G401.6 (cell line): ENCODE data around the gene GLDN.

Experiments
- FAIRE-seq: peaks from 2 replicates; lab custom pipeline; 2012; peaks lifted over from hg19 to GRCh38; lab: Jason Lieb, UNC

The GLDN gene

GRCh38 chr15:51341366-51342226 lies at the start of gene GLDN:
Gene GLDN, plus strand, starts transcription at chr15:51341655. Its CDS starts 30 bp downstream, at chr15:51341685.
- no peak for FAIRE-seq

DNA sequence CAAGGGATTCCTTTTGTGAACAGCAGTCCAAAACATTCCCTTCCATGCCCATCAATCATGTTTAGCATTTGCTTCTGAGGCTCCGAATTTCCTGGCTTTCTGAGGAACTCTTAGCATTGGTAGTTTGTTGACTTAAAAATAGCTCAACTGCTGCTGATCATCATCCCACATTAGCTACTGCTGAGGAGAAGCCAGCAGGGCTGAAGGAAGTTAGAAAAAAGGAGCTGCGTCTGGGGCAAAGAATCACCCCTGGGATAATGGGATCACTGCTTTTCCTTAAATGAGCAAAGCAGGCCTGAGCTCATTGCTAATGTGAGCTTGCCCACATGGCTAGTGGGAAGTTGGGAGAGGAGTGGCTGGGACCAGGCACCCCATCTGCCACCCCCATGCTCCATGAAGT lies 42.8 kb upstream of the GLDN start:
- FAIRE-seq, result no peak

DNA sequence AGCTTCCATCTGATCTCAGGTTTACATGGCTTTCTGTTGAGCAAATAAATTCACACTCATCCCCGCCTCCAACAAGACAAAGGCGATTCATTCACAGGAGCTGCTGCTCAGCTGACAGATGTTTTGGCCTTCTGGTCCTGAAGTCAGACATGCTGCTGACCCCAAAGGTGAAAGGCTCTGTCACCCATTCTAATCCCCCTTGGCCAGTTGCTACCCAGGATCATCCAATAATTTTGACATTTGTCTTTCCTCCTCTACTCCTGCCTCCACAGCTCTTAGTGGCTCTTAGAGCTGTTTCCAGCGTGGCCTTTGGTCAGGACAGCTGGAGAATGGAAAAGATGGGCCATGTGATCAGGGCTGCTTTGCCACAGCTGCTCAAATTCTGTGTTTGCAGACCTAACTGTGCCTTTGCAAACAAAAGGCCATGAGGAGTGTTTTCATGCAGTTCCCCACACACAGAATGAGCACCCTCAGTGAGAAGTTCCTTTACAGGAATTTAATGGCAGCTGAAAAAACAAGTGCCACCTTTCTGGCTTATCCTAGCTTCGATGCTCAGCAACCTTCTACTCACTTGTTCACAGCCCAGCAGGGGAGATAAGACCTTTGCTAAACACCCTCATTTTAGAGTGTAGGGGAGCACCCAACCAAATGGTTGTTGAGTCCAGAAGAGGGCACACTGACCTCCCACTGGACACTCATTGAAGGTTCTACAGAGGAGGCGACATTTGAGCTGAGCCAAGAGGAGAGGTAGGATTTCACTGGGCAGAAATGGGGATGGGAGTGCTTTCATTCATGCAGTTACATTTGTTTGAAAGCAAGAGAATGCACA lies 42.1 kb upstream of the GLDN start:
- FAIRE-seq, result no peak

DNA sequence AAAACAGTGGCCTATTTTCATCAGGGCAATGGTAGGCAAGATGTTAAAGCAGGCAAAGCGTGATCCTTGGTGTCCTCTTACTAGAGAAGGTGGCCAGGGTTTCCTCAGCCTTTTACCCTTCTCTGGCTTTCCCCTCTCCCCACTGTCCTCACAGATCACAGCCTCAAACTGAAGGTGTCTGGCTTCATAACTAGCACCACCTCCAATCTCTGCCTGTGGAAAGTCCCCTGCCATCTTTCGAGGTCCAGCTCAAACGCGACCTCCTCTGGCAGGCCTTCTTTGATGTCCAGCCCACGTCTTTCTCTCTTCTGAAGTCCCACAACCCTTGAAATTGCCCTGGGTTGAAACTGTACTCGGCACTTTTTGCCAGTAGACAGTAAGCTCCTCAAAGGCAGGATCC lies 39.0 kb upstream of the GLDN start:
- no peak for FAIRE-seq

GRCh38 chr15:51303462-51303980 lies 37.9 kb upstream of the GLDN start:
- no peak for FAIRE-seq

- no peak for FAIRE-seq
Observed at GRCh38 chr15:51307325-51307724, 34.1 kb upstream of the GLDN start.

GRCh38 chr15:51307811-51308210 lies 33.6 kb upstream of the GLDN start:
- FAIRE-seq, result no peak

- no peak for FAIRE-seq
Observed at GRCh38 chr15:51310064-51310463, 31.4 kb upstream of the GLDN start.

GRCh38 chr15:51311510-51311909 lies 29.9 kb upstream of the GLDN start:
- FAIRE-seq, result no peak

GRCh38 chr15:51312166-51313073 lies 29.0 kb upstream of the GLDN start:
- FAIRE-seq, result no peak

GRCh38 chr15:51313074-51313393 lies 28.4 kb upstream of the GLDN start:
- no peak for FAIRE-seq

GRCh38 chr15:51313644-51314280 lies 27.7 kb upstream of the GLDN start:
- FAIRE-seq, result no peak

- no peak for FAIRE-seq
Observed at GRCh38 chr15:51314391-51315337, 26.8 kb upstream of the GLDN start.

DNA sequence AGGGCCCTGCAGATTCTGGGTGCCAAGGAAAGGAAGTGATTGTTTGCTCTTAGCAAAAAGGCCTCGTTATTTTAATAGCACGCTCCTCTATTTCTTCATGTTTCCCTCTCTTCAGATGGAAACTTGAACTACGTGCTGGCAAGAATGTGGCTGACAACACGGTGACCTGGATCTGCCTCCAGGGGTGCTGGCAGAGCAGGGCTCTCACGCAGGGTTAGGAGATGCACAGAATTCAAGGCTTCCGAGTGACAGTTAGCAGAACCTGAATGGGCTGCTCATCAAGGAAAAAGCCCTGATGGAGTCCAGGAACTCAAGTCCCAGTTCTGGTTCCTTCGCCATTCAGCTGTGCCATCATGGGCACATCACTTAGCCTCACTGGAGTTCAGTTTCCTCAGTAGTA lies 25.7 kb upstream of the GLDN start:
- FAIRE-seq, result no peak

GRCh38 chr15:51316636-51317035 lies 24.8 kb upstream of the GLDN start:
- FAIRE-seq, result no peak

- FAIRE-seq, result no peak
Observed at GRCh38 chr15:51318382-51319150, 22.9 kb upstream of the GLDN start.

DNA sequence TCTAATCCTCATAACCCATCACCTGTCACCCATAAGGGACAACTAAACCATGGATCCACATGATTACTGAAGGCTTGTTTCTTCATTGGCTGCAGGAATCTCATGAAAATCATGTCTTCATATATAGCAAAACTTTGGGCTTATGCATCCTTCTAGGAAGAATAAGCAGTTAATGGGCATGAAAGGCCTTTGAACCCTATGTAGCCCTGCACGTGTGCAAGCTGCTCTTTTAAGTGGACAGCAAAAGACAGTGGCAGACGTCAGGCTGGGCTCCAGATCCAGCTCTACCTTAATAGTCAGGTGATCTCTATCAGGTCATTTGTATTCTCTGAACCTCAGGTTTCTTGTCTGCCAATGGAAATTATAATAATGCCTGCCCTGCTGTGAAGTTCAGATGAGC lies 21.9 kb upstream of the GLDN start:
- no peak for FAIRE-seq

- FAIRE-seq, result no peak
Observed at GRCh38 chr15:51320843-51321242, 20.6 kb upstream of the GLDN start.

DNA sequence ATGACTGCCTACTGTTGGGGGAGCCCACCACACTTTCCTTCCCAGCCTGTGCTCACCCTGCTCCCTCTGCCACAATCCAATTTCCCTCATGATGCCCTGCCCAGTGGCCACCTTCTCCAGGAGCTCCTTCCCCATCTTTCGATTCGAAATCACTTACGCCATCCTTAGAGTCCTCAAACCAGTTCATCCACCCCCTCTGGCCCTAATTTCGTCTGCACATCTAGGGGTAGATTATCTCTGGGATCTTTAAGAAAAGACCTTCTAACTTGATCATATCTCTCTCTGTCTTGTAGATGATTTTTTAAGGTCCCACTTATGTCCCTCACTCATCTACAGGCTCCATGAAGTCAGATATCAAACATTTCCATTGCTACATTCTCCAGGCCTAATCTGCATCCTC lies 20.1 kb upstream of the GLDN start:
- no peak for FAIRE-seq
